Astrocyte (in vitro differentiated cells and primary cell): ENCODE data around the gene POU2F1. TPM values are rescaled to one million over a fixed set of nuclear protein-coding genes. Genes with fewer than 3 reads are reported as not detected.

Source experiments
- DNase-seq: peaks from one replicate; pipeline ENCODE4 v3.0.0-alpha.2; 2010; ENCODE audit warnings: low read depth
- FAIRE-seq: peaks from 2 replicates; lab custom pipeline; 2011; peaks lifted over from hg19 to GRCh38; lab: Jason Lieb, UNC
- H2AFZ ChIP-seq: 2 replicates; pipeline ENCODE4 v1.6.0; 2012; ENCODE audit warnings: low read depth, low read length, inconsistent platforms
- H3K27ac ChIP-seq: 2 replicates; pipeline ENCODE4 v1.5.1; 2011; ENCODE audit warnings: low read depth, low read length, inconsistent platforms
- H3K27me3 ChIP-seq: 2 replicates; pipeline ENCODE4 v1.6.0; 2011; ENCODE audit warnings: low read length, inconsistent platforms; ENCODE audit not compliant: insufficient read depth
- H3K36me3 ChIP-seq: 2 replicates; pipeline ENCODE4 v1.5.1; 2011; ENCODE audit warnings: low read length, inconsistent platforms; ENCODE audit not compliant: insufficient read depth
- H3K4me1 ChIP-seq: 2 replicates; pipeline ENCODE4 v1.5.1; 2011; ENCODE audit warnings: low read length, inconsistent platforms; ENCODE audit not compliant: insufficient read depth
- H3K4me2 ChIP-seq: 2 replicates; pipeline ENCODE4 v1.6.0; 2012; ENCODE audit warnings: low read length, inconsistent platforms
- H3K4me3 ChIP-seq: 2 replicates; pipeline ENCODE4 v1.5.1; 2011; ENCODE audit warnings: low read depth, mild to moderate bottlenecking, low read length, inconsistent platforms; ENCODE audit not compliant: insufficient read depth
- H3K79me2 ChIP-seq: 2 replicates; pipeline ENCODE4 v1.6.0; 2012; ENCODE audit warnings: mild to moderate bottlenecking, low read length, inconsistent platforms; ENCODE audit not compliant: insufficient read depth
- H3K9ac ChIP-seq: 2 replicates; pipeline ENCODE4 v1.6.0; 2012; ENCODE audit warnings: mild to moderate bottlenecking, low read length, inconsistent platforms
- H3K9me3 ChIP-seq: 2 replicates; pipeline ENCODE4 v1.5.1; 2012; ENCODE audit warnings: low read depth, mild to moderate bottlenecking, low read length, inconsistent platforms; ENCODE audit not compliant: insufficient read depth
- H4K20me1 ChIP-seq: 2 replicates; pipeline ENCODE4 v1.6.0; 2012; ENCODE audit warnings: low read length, inconsistent platforms; ENCODE audit not compliant: insufficient read depth
- H3K27ac Mint-ChIP-seq: one replicate; pipeline ENCODE4 v1.8.0; 2021; ENCODE audit warnings: mild to moderate bottlenecking, mixed read lengths; ENCODE audit not compliant: unreplicated experiment
- H3K27me3 Mint-ChIP-seq: one replicate; pipeline ENCODE4 v1.8.0; 2021; ENCODE audit warnings: low read depth, mixed read lengths; ENCODE audit not compliant: unreplicated experiment
- H3K36me3 Mint-ChIP-seq: one replicate; pipeline ENCODE4 v1.8.0; 2021; ENCODE audit warnings: low read depth, mixed read lengths; ENCODE audit not compliant: unreplicated experiment
- H3K4me1 Mint-ChIP-seq: one replicate; pipeline ENCODE4 v1.8.0; 2021; ENCODE audit warnings: low read depth, mixed read lengths; ENCODE audit not compliant: unreplicated experiment
- H3K4me3 Mint-ChIP-seq: one replicate; pipeline ENCODE4 v1.8.0; 2021; ENCODE audit warnings: mild to moderate bottlenecking, moderate library complexity, mixed read lengths; ENCODE audit not compliant: unreplicated experiment
- H3K9me3 Mint-ChIP-seq: one replicate; pipeline ENCODE4 v1.8.0; 2021; ENCODE audit warnings: mild to moderate bottlenecking, mixed read lengths; ENCODE audit not compliant: unreplicated experiment
- CTCF ChIP-seq: IDR thresholded peaks from 2 replicates; pipeline ENCODE4 v1.5.1; 2011; ENCODE audit warnings: low read depth, mild to moderate bottlenecking, inconsistent platforms, low read length, moderate library complexity; ENCODE audit not compliant: insufficient read depth
- EZH2 ChIP-seq: IDR thresholded peaks from 2 replicates; pipeline ENCODE4 v1.6.1; 2012; ENCODE audit warnings: mild to moderate bottlenecking, low read length, inconsistent platforms; ENCODE audit not compliant: insufficient read depth
- total RNA-seq: library from RNA; stranded (reverse); gene quantifications from 2 replicates; pipeline ENCODE4 v1.2.1, GENCODE V29; 2021

POU2F1 gene
- total RNA-seq, 1 donor from 2014 or later, result 21.7 TPM

DNA sequence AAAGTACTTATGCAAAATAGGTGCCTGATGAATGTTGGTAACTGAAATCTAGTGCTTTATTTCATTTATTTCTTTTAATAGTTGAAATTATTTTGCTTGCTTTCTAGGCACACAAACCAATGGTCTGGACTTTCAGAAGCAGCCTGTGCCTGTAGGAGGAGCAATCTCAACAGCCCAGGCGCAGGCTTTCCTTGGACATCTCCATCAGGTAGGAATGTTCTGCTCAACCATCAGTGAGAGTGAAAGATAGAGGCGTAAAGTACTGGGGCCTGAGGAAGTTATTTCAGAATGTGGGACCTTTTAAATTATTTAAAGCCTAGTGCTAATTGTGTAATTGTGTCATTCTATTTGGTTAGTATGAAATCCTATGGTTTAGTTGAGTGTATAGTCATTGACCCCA lies 144.7 kb downstream of the POU2F1 start:
- H3K27me3 Mint-ChIP-seq, result no peaks in the 10 kb centered on the region
- H3K9ac ChIP-seq, result no peak overlapping the region
- H3K36me3 ChIP-seq, result no peaks in the 10 kb centered on the region
- no peak for DNase-seq
- no peak for FAIRE-seq
- no peak overlapping the region for H3K27ac Mint-ChIP-seq
- no peaks in the 10 kb centered on the region for H3K4me1 Mint-ChIP-seq
- no peaks in the 10 kb centered on the region for H3K9me3 ChIP-seq
- H3K79me2 ChIP-seq, result peaks cover 17% of the 10 kb centered on the region
- H3K4me2 ChIP-seq, result no peak overlapping the region
- H3K27me3 ChIP-seq, result no peaks in the 10 kb centered on the region
- TF ChIP-seq CTCF, result no peak
- no peaks in the 10 kb centered on the region for H3K4me1 ChIP-seq
- H3K4me3 ChIP-seq, result no peak overlapping the region
- no peak overlapping the region for H2AFZ ChIP-seq
- peaks cover 2% of the 10 kb centered on the region for H3K36me3 Mint-ChIP-seq
- H3K27ac ChIP-seq, result no peak overlapping the region
- H3K4me3 Mint-ChIP-seq, result no peak overlapping the region
- no peaks in the 10 kb centered on the region for H3K9me3 Mint-ChIP-seq
- H4K20me1 ChIP-seq, result peaks cover 13% of the 10 kb centered on the region

DNA sequence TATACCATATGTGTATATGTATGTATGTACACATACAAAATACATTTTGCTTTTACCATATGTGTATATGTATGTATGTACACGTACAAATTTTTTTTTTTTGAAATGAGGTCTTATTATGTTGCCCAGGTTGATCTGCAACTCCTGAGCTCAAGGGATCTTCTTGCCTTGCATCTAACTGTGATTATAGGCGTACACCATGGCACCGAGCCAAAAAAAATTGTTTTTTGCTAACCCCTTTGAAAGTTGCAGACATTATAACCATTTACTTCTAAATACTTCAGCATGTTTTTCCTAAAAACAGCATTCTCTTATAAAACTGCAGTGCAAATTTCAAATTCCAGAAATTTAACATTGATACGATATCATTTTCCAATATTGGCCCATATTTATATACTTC lies 147.0 kb downstream of the POU2F1 start:
- Mint-ChIP-seq H3K27me3 (no peaks in the 10 kb centered on the region), H3K4me1 (no peaks in the 10 kb centered on the region), H3K9me3 (no peaks in the 10 kb centered on the region), H3K36me3 (peaks cover 2% of the 10 kb centered on the region), H3K27ac (no peak overlapping the region), H3K4me3 (no peak overlapping the region)
- Histone ChIP-seq H3K4me2 (no peak overlapping the region), H3K4me1 (no peaks in the 10 kb centered on the region), H3K27ac (no peak overlapping the region), H3K79me2 (no peaks in the 10 kb centered on the region), H2AFZ (no peak overlapping the region), H4K20me1 (no peaks in the 10 kb centered on the region), H3K36me3 (no peaks in the 10 kb centered on the region), H3K4me3 (no peak overlapping the region), H3K9me3 (no peaks in the 10 kb centered on the region), H3K9ac (no peak overlapping the region), H3K27me3 (no peaks in the 10 kb centered on the region)
- DNase-seq (no peak), FAIRE-seq (no peak)
- TF ChIP-seq EZH2 (no peak), CTCF (no peak)

DNA sequence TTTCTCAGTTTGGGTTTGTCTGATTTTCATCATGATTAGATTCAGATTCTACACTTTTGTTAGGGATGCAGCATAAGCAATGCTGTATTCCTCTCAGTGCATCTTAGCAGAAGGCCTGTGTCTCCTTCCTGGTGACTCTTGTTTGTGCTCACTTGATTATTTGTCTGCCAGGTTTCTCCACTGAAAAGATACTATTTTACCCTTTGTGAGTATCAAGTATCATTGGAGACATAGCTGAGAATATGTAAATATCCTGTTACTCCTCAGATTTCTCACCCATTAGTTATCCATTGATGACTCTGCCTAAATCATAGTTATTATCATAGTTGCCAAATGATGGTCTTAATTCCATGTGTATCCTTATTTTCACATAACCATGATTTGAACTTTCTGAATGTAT lies 148.5 kb downstream of the POU2F1 start:
- Mint-ChIP-seq H3K4me1 (no peaks in the 10 kb centered on the region), H3K36me3 (peaks cover 2% of the 10 kb centered on the region), H3K27ac (no peak overlapping the region), H3K4me3 (no peak overlapping the region), H3K9me3 (no peaks in the 10 kb centered on the region), H3K27me3 (no peaks in the 10 kb centered on the region)
- Histone ChIP-seq H3K79me2 (no peaks in the 10 kb centered on the region), H3K36me3 (no peaks in the 10 kb centered on the region), H3K27me3 (no peaks in the 10 kb centered on the region), H3K4me1 (no peaks in the 10 kb centered on the region), H3K9me3 (no peaks in the 10 kb centered on the region), H3K9ac (no peak overlapping the region), H3K4me2 (no peak overlapping the region), H4K20me1 (no peaks in the 10 kb centered on the region), H2AFZ (no peak overlapping the region), H3K27ac (no peak overlapping the region), H3K4me3 (no peak overlapping the region)
- TF ChIP-seq EZH2 (no peak), CTCF (no peak)
- no peak for FAIRE-seq
- no peak for DNase-seq
